Activated naive CD4-positive, alpha-beta T cell treated with anti-CD3 and anti-CD28 coated beads, Interleukin-2, amount 10 ng/mL, durations not matched to agents 7 days and 5 days (primary cell): ENCODE measurements around the gene DIS3L2.

Source experiments
- CTCF ChIA-PET: fragments of 350-600 bp; sonication (Branson Sonifier 250); formaldehyde crosslinking; loops from one replicate; lab custom pipeline; 2021; ENCODE audit warnings: antibody characterized with exemption; lab: Charles Lee
- DNase-seq: peaks from one replicate; pipeline ENCODE4 v3.0.0-alpha.2; 2020
- H3K27ac Mint-ChIP-seq: one replicate; pipeline ENCODE4 v1.8.0; 2021; ENCODE audit warnings: mild to moderate bottlenecking, moderate library complexity, mixed read lengths
- H3K27me3 Mint-ChIP-seq: one replicate; pipeline ENCODE4 v1.8.0; 2021; ENCODE audit warnings: mild to moderate bottlenecking, mixed read lengths
- H3K36me3 Mint-ChIP-seq: one replicate; pipeline ENCODE4 v1.8.0; 2021; ENCODE audit warnings: mixed read lengths
- H3K4me1 Mint-ChIP-seq: one replicate; pipeline ENCODE4 v1.8.0; 2021; ENCODE audit warnings: mixed read lengths
- H3K4me3 Mint-ChIP-seq: one replicate; pipeline ENCODE4 v1.8.0; 2021; ENCODE audit warnings: mild to moderate bottlenecking, moderate library complexity, mixed read lengths
- H3K9me3 Mint-ChIP-seq: one replicate; pipeline ENCODE4 v1.8.0; 2021; ENCODE audit warnings: mixed read lengths

Gene DIS3L2

GRCh38 chr2:232341061-232341738 is 379.7 kb downstream of the DIS3L2 start:
- peak; percentile 6 for DNase-seq
- no peaks in the 10 kb centered on the region for H3K4me1 Mint-ChIP-seq
- H3K36me3 Mint-ChIP-seq: no peaks in the 10 kb centered on the region
- H3K9me3 Mint-ChIP-seq: no peaks in the 10 kb centered on the region
- CTCF ChIA-PET: interaction anchor here (1.2 to 1.7 kb wide), 2 partner anchors 96 to 99 kb away, joined by 4 to 6 read pairs; no protein-coding TSS in a partner anchor
- no peak overlapping the region for H3K27ac Mint-ChIP-seq
- no peak overlapping the region for H3K4me3 Mint-ChIP-seq
- peaks cover 10% of the 10 kb centered on the region for H3K27me3 Mint-ChIP-seq

GRCh38 chr2:232341739-232342126 is 380.2 kb downstream of the DIS3L2 start:
- Mint-ChIP-seq H3K27me3 (peaks cover 10% of the 10 kb centered on the region), H3K27ac (no peak overlapping the region), H3K36me3 (no peaks in the 10 kb centered on the region), H3K9me3 (no peaks in the 10 kb centered on the region), H3K4me3 (no peak overlapping the region), H3K4me1 (no peaks in the 10 kb centered on the region)
- DNase-seq: no peak
- CTCF ChIA-PET: interaction anchor here (1.7 kb wide), 1 partner anchor 95 kb away, joined by 6 read pairs; no protein-coding TSS in a partner anchor

- Mint-ChIP-seq H3K27me3 (peaks cover 20% of the 10 kb centered on the region), H3K9me3 (no peaks in the 10 kb centered on the region), H3K4me1 (no peaks in the 10 kb centered on the region), H3K36me3 (no peaks in the 10 kb centered on the region), H3K27ac (no peak overlapping the region), H3K4me3 (no peak overlapping the region)
- DNase-seq: peak; percentile 10
- CTCF ChIA-PET: interaction anchor here (1.0 to 1.7 kb wide), 3 partner anchors 50 to 180 kb away, joined by 3 to 6 read pairs (median 3); no protein-coding TSS in a partner anchor
These were observed 381.4 kb downstream of the DIS3L2 start for GRCh38 chr2:232342635-232343565.

GRCh38 chr2:232343821-232344220 is 382.3 kb downstream of the DIS3L2 start:
- H3K9me3 Mint-ChIP-seq: no peaks in the 10 kb centered on the region
- peaks cover 25% of the 10 kb centered on the region for H3K27me3 Mint-ChIP-seq
- H3K4me1 Mint-ChIP-seq: peaks cover 2% of the 10 kb centered on the region
- H3K36me3 Mint-ChIP-seq: no peaks in the 10 kb centered on the region
- DNase-seq: peak; percentile 16
- no peak overlapping the region for H3K4me3 Mint-ChIP-seq
- CTCF ChIA-PET: no interaction called here
- no peak overlapping the region for H3K27ac Mint-ChIP-seq

GRCh38 chr2:232345251-232345650 is 383.7 kb downstream of the DIS3L2 start:
- peaks cover 39% of the 10 kb centered on the region for H3K27me3 Mint-ChIP-seq
- CTCF ChIA-PET: no interaction called here
- H3K27ac Mint-ChIP-seq: no peak overlapping the region

GRCh38 chr2:232347369-232347768 is 385.9 kb downstream of the DIS3L2 start:
- Mint-ChIP-seq H3K27me3 (peaks cover 60% of the 10 kb centered on the region), H3K27ac (no peak overlapping the region), H3K4me1 (peaks cover 7% of the 10 kb centered on the region), H3K36me3 (no peaks in the 10 kb centered on the region), H3K4me3 (no peak overlapping the region), H3K9me3 (no peaks in the 10 kb centered on the region)
- peak; percentile 10 for DNase-seq
- CTCF ChIA-PET: no interaction called here

More at GRCh38 chr2:232345251-232345650, 383.7 kb downstream of the DIS3L2 start:
- Mint-ChIP-seq H3K36me3 (no peaks in the 10 kb centered on the region), H3K4me3 (no peak overlapping the region), H3K9me3 (no peaks in the 10 kb centered on the region), H3K4me1 (peaks cover 7% of the 10 kb centered on the region)
- peak; percentile 14 for DNase-seq

- peaks cover 7% of the 10 kb centered on the region for H3K4me1 Mint-ChIP-seq
- no peak overlapping the region for H3K4me3 Mint-ChIP-seq
- DNase-seq: peak; percentile 59
- H3K27ac Mint-ChIP-seq: no peak overlapping the region
- no peaks in the 10 kb centered on the region for H3K36me3 Mint-ChIP-seq
- no peaks in the 10 kb centered on the region for H3K9me3 Mint-ChIP-seq
- H3K27me3 Mint-ChIP-seq: peaks cover 66% of the 10 kb centered on the region
- CTCF ChIA-PET: no interaction called here
These were observed 387.4 kb downstream of the DIS3L2 start for GRCh38 chr2:232348936-232349335.

GRCh38 chr2:232349546-232349945 is 388.0 kb downstream of the DIS3L2 start:
- peak; percentile 3 for DNase-seq
- no peaks in the 10 kb centered on the region for H3K36me3 Mint-ChIP-seq
- H3K9me3 Mint-ChIP-seq: no peaks in the 10 kb centered on the region
- no peak overlapping the region for H3K4me3 Mint-ChIP-seq
- CTCF ChIA-PET: interaction anchor here (1.1 kb wide), 1 partner anchor 90 kb away, joined by 5 read pairs; no protein-coding TSS in a partner anchor
- peaks cover 71% of the 10 kb centered on the region for H3K27me3 Mint-ChIP-seq
- peaks cover 7% of the 10 kb centered on the region for H3K4me1 Mint-ChIP-seq
- no peak overlapping the region for H3K27ac Mint-ChIP-seq

GRCh38 chr2:232349946-232350635 is 388.6 kb downstream of the DIS3L2 start:
- peak; percentile 18 for DNase-seq
- CTCF ChIA-PET: interaction anchor here (1.1 kb wide), 1 partner anchor 89 kb away, joined by 5 read pairs; no protein-coding TSS in a partner anchor
- Mint-ChIP-seq H3K9me3 (no peaks in the 10 kb centered on the region), H3K4me3 (no peak overlapping the region), H3K27me3 (peaks cover 77% of the 10 kb centered on the region), H3K36me3 (no peaks in the 10 kb centered on the region), H3K4me1 (peaks cover 7% of the 10 kb centered on the region), H3K27ac (no peak overlapping the region)

GRCh38 chr2:232350804-232351685 is 389.5 kb downstream of the DIS3L2 start:
- CTCF ChIA-PET: no interaction called here
- Mint-ChIP-seq H3K27me3 (peaks cover 84% of the 10 kb centered on the region), H3K9me3 (no peaks in the 10 kb centered on the region), H3K4me1 (peaks cover 7% of the 10 kb centered on the region), H3K27ac (no peak overlapping the region), H3K4me3 (no peak overlapping the region), H3K36me3 (no peaks in the 10 kb centered on the region)
- DNase-seq: peak; percentile 23

- Mint-ChIP-seq H3K4me1 (peaks cover 7% of the 10 kb centered on the region), H3K36me3 (no peaks in the 10 kb centered on the region), H3K4me3 (no peak overlapping the region), H3K9me3 (no peaks in the 10 kb centered on the region), H3K27me3 (peaks cover 91% of the 10 kb centered on the region), H3K27ac (no peak overlapping the region)
- no peak for DNase-seq
- CTCF ChIA-PET: no interaction called here
These were observed 390.4 kb downstream of the DIS3L2 start for GRCh38 chr2:232351686-232352510.

GRCh38 chr2:232352511-232353091 is 391.1 kb downstream of the DIS3L2 start:
- peaks cover 85% of the 10 kb centered on the region for H3K27me3 Mint-ChIP-seq
- no peak overlapping the region for H3K4me3 Mint-ChIP-seq
- H3K36me3 Mint-ChIP-seq: no peaks in the 10 kb centered on the region
- CTCF ChIA-PET: no interaction called here
- H3K27ac Mint-ChIP-seq: no peak overlapping the region
- H3K4me1 Mint-ChIP-seq: peaks cover 7% of the 10 kb centered on the region
- DNase-seq: no peak
- no peaks in the 10 kb centered on the region for H3K9me3 Mint-ChIP-seq
